RWPE2 (cell line): Measurements from ENCODE around the gene IGF2BP1.
"Not testable (repeated sequence)": the region's sequence is repeated elsewhere in the genome, so short reads cannot be mapped to it uniquely, and the experiment has no call there.

Experiments
- ATAC-seq: fragments of 200-7000 bp; cut with Tn5 transposase; 3 replicates; pipeline ENCODE4 v1.9.1; 2021; ENCODE audit warnings: low read depth
- DNase-seq: peaks from one replicate; pipeline ENCODE4 v3.0.0-alpha.2; 2020; ENCODE audit warnings: low spot score
- H3K27ac ChIP-seq: fragments of 450-650 bp; 2 replicates; pipeline ENCODE4 v1.5.1; 2017; ENCODE audit warnings: mild to moderate bottlenecking; ENCODE audit not compliant: poor library complexity, severe bottlenecking
- H3K27me3 ChIP-seq: fragments of 250-450 bp; sonication (Bioruptor Pico); 2 replicates; pipeline ENCODE4 v1.5.1; 2021; ENCODE audit warnings: mild to moderate bottlenecking, moderate library complexity; ENCODE audit not compliant: insufficient read depth, poor library complexity, severe bottlenecking
- H3K36me3 ChIP-seq: fragments of 250-450 bp; sonication (Bioruptor Pico); 2 replicates; pipeline ENCODE4 v1.5.1; 2020; ENCODE audit warnings: low read depth, mild to moderate bottlenecking, moderate library complexity
- H3K4me1 ChIP-seq: fragments of 250-450 bp; sonication (Bioruptor Pico); 2 replicates; pipeline ENCODE4 v1.5.1; 2021; ENCODE audit warnings: mild to moderate bottlenecking, moderate library complexity; ENCODE audit not compliant: insufficient read depth, poor library complexity, severe bottlenecking
- H3K4me3 ChIP-seq: fragments of 250-450 bp; sonication (Bioruptor Pico); 2 replicates; pipeline ENCODE4 v1.5.1; 2021; ENCODE audit warnings: mild to moderate bottlenecking, moderate library complexity; ENCODE audit not compliant: severe bottlenecking
- H3K9me3 ChIP-seq: fragments of 250-450 bp; sonication (Bioruptor Pico); 2 replicates; pipeline ENCODE4 v1.5.1; 2021; ENCODE audit warnings: mild to moderate bottlenecking, moderate library complexity; ENCODE audit not compliant: severe bottlenecking
- TF ChIP-seq, protein P1 (sequence below): fragments of 450-650 bp; IDR thresholded peaks from one replicate; pipeline ENCODE4 v1.5.1; 2017; ENCODE audit warnings: mild to moderate bottlenecking, moderate library complexity; ENCODE audit not compliant: poor library complexity, severe bottlenecking

IGF2BP1 gene

GRCh38 chr17:49024523-49024922, 27.3 kb downstream of the IGF2BP1 start:
- Histone ChIP-seq H3K27ac (no peak overlapping the region), H3K36me3 (no peaks in the 10 kb centered on the region)

GRCh38 chr17:49026447-49026846, 29.3 kb downstream of the IGF2BP1 start:
- peaks cover 15% of the 10 kb centered on the region for H3K4me1 ChIP-seq
- not testable (repeated sequence) for H3K36me3 ChIP-seq, H3K27ac ChIP-seq, H3K9me3 ChIP-seq, H3K4me3 ChIP-seq, H3K27me3 ChIP-seq, DNase-seq, ATAC-seq

More at GRCh38 chr17:49024523-49024922, 27.3 kb downstream of the IGF2BP1 start:
- ATAC-seq = no peak
- H3K4me3 ChIP-seq = no peak overlapping the region
- TF ChIP-seq, protein P1, sequence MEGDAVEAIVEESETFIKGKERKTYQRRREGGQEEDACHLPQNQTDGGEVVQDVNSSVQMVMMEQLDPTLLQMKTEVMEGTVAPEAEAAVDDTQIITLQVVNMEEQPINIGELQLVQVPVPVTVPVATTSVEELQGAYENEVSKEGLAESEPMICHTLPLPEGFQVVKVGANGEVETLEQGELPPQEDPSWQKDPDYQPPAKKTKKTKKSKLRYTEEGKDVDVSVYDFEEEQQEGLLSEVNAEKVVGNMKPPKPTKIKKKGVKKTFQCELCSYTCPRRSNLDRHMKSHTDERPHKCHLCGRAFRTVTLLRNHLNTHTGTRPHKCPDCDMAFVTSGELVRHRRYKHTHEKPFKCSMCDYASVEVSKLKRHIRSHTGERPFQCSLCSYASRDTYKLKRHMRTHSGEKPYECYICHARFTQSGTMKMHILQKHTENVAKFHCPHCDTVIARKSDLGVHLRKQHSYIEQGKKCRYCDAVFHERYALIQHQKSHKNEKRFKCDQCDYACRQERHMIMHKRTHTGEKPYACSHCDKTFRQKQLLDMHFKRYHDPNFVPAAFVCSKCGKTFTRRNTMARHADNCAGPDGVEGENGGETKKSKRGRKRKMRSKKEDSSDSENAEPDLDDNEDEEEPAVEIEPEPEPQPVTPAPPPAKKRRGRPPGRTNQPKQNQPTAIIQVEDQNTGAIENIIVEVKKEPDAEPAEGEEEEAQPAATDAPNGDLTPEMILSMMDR = no peak
- peaks cover 15% of the 10 kb centered on the region for H3K4me1 ChIP-seq
- no peak for DNase-seq
- H3K27me3 ChIP-seq = no peaks in the 10 kb centered on the region
- no peaks in the 10 kb centered on the region for H3K9me3 ChIP-seq

GRCh38 chr17:49028271-49028670, 31.1 kb downstream of the IGF2BP1 start:
- H3K9me3 ChIP-seq = no peaks in the 10 kb centered on the region
- no peaks in the 10 kb centered on the region for H3K4me1 ChIP-seq
- no peaks in the 10 kb centered on the region for H3K27me3 ChIP-seq
- H3K27ac ChIP-seq = no peak overlapping the region
- H3K36me3 ChIP-seq = no peaks in the 10 kb centered on the region
- TF ChIP-seq, protein P1 = no peak
- no peak overlapping the region for H3K4me3 ChIP-seq
- no peak for DNase-seq
- no peak for ATAC-seq

DNA sequence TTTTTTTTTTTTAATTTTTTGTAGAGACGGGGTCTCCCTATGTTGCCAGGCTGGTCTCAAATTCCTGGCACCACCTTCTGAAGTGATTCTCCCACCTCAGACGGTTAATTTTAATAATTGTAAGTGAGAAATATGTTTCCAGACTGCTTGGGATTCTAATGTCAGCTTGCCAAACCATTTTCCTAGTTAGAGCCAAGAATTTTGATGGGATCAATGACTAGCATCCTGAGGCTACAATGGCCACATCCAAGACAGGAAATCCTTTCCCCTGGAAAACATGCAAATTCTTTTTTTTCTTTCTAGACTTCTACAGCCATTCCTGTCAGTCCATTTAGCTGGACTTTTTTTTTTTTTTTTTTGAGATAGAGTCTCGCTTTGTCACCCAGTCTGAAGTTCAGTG, 32.6 kb downstream of the IGF2BP1 start:
- ATAC-seq (no peak), DNase-seq (no peak)
- Histone ChIP-seq H3K27ac (no peak overlapping the region), H3K27me3 (no peaks in the 10 kb centered on the region), H3K36me3 (no peaks in the 10 kb centered on the region), H3K4me3 (no peak overlapping the region), H3K4me1 (no peaks in the 10 kb centered on the region), H3K9me3 (no peaks in the 10 kb centered on the region)
- TF ChIP-seq, protein P1 = no peak

DNA sequence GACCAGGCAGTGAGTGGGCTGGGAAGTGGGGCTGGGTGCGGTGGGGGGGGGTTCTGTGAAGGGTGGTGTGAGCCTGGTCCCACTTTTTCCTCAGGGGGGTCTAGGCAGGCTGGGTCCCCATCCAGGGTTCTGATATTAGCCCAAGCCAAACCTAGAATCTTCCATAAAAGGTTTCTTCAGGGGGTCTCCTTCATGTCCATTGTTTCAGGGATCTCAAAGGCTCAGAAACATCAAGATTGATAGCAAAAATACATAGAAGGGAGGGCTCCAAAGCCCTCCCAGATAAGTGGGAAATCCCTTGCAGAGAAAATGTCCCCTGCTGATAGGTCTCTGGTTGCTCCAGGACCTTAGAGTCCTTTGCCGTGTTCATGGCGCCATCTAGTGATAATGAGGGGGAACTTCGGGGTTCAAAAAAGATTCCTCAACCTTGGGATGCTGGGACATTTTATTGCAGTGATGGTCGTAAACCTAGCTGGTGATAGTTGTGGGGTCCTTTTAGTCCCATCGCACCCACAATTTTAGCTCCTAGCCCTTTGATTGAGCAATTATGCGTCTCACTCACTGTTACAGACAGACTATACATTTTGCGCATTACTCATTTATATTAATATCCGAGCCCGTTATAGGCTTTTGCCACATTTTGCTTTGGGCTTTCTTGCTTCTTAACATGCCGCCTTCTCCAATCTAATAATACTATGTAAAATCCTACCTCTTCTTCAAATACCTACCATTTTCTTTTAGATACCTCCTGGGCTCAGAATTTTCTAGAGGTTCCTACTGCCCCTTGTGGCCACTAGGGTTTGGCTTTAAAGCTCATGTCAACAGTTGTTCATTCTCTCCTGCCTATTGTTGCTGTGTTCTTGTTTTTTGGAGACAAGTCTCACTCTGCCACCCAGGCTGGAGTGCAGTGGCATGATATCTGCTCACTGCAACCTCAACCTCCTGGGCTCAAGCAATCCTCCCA, 35.1 kb downstream of the IGF2BP1 start:
- H3K36me3 ChIP-seq = no peaks in the 10 kb centered on the region
- ATAC-seq (peak; percentile 69), DNase-seq (no peak)
- no peaks in the 10 kb centered on the region for H3K27me3 ChIP-seq
- H3K9me3 ChIP-seq = no peaks in the 10 kb centered on the region
- H3K27ac ChIP-seq = no peak overlapping the region
- H3K4me3 ChIP-seq = no peak overlapping the region
- no peaks in the 10 kb centered on the region for H3K4me1 ChIP-seq
- TF ChIP-seq, protein P1 = peak; percentile 93
